ENCODE measurements around the gene MPP7. TPM values are rescaled to one million over a fixed set of nuclear protein-coding genes. Genes with fewer than 3 reads are reported as not detected.

MPP7 gene
- total RNA-seq, 4 donors from 2014 or later = 13.1 to 44.8 (median 27.3) TPM

GRCh38 chr10:28312572-28312971 lies 9.7 kb upstream of the MPP7 start:
- Histone ChIP-seq H3K27me3 (no peaks in the 10 kb centered on the region), H3K9me3 (no peaks in the 10 kb centered on the region), H3K4me3 (no peak overlapping the region), H3K27ac (no peak overlapping the region), H3K4me1 (no peaks in the 10 kb centered on the region), H3K36me3 (no peaks in the 10 kb centered on the region)
- intact Hi-C loops (cut with DNase I; ENCODE audit: low total_unique reads) = no loop called here
- WGBS, 2 donors (ENCODE audit: low coverage in 1 of 2) = 74 to 83% methylated on average over 5 to 6 of the region's 6 CpGs
- in situ Hi-C loops (cut with MboI; ENCODE audit: low pct_ligation_motif_present in 1 of 4, low pct_unique_long_range_greater_than_20kb in 1 of 4, low sequenced_read_pairs in 3 of 4) = no loop called here
- TF ChIP-seq POLR2A (IDR thresholded peaks at IDR 0.05) = no peak
- no peak for TF ChIP-seq POLR2AphosphoS5 (IDR thresholded peaks at IDR 0.05)
- no peak for TF ChIP-seq CTCF (IDR thresholded peaks at IDR 0.05)
- TF ChIP-seq EP300 (IDR thresholded peaks at IDR 0.05; ENCODE audit: low read depth) = no peak
- no peak for DNase-seq

- no peak for DNase-seq
- TF ChIP-seq EP300 (IDR thresholded peaks at IDR 0.05; ENCODE audit: low read depth) (no peak), CTCF (IDR thresholded peaks at IDR 0.05) (no peak), POLR2AphosphoS5 (IDR thresholded peaks at IDR 0.05) (no peak), POLR2A (IDR thresholded peaks at IDR 0.05) (no peak)
- H3K27me3 ChIP-seq = peaks cover 3% of the 10 kb centered on the region
- H3K36me3 ChIP-seq = no peaks in the 10 kb centered on the region
- intact Hi-C loops (cut with DNase I; ENCODE audit: low total_unique reads) = no loop called here
- 32 to 56% methylated on average over 2 to 3 of the region's 3 CpGs for WGBS, 2 donors (ENCODE audit: low coverage in 1 of 2)
- no peak overlapping the region for H3K4me3 ChIP-seq
- in situ Hi-C loops (cut with MboI; ENCODE audit: low pct_ligation_motif_present in 1 of 4, low pct_unique_long_range_greater_than_20kb in 1 of 4, low sequenced_read_pairs in 3 of 4) = no loop called here
- no peaks in the 10 kb centered on the region for H3K9me3 ChIP-seq
- H3K4me1 ChIP-seq = no peaks in the 10 kb centered on the region
- H3K27ac ChIP-seq = no peak overlapping the region
These were observed 8.2 kb upstream of the MPP7 start for GRCh38 chr10:28311104-28311503.

- H3K4me3 ChIP-seq = no peak overlapping the region
- 66 to 72% methylated on average over 4 of the region's 4 CpGs for WGBS, 2 donors (ENCODE audit: low coverage in 1 of 2)
- H3K27me3 ChIP-seq = peaks cover 3% of the 10 kb centered on the region
- no peaks in the 10 kb centered on the region for H3K36me3 ChIP-seq
- H3K4me1 ChIP-seq = peaks cover 0 to 10% (median 8%) of the 10 kb centered on the region in 4 donors
- TF ChIP-seq POLR2A (IDR thresholded peaks at IDR 0.05) (no peak), CTCF (IDR thresholded peaks at IDR 0.05) (no peak), POLR2AphosphoS5 (IDR thresholded peaks at IDR 0.05) (no peak), EP300 (IDR thresholded peaks at IDR 0.05; ENCODE audit: low read depth) (no peak)
- no peaks in the 10 kb centered on the region for H3K9me3 ChIP-seq
- DNase-seq = no peak
- in situ Hi-C loops (cut with MboI; ENCODE audit: low pct_ligation_motif_present in 1 of 4, low pct_unique_long_range_greater_than_20kb in 1 of 4, low sequenced_read_pairs in 3 of 4) (loop anchor here in 1 of 4 donors (5.0 kb wide), 1 partner anchor 75 kb away; no protein-coding TSS in a partner anchor), intact Hi-C loops (cut with DNase I; ENCODE audit: low total_unique reads) (no loop called here)
- H3K27ac ChIP-seq = no peak overlapping the region
These were observed 4.4 kb upstream of the MPP7 start for GRCh38 chr10:28307267-28307666.

GRCh38 chr10:28305553-28305952 lies 2.7 kb upstream of the MPP7 start:
- Histone ChIP-seq H3K4me1 (peaks cover 0 to 23% (median 15%) of the 10 kb centered on the region in 4 donors), H3K4me3 (no peak overlapping the region), H3K27me3 (peaks cover 3% of the 10 kb centered on the region), H3K27ac (no peak overlapping the region), H3K9me3 (no peaks in the 10 kb centered on the region), H3K36me3 (no peaks in the 10 kb centered on the region)
- TF ChIP-seq POLR2AphosphoS5 (IDR thresholded peaks at IDR 0.05) (no peak), EP300 (IDR thresholded peaks at IDR 0.05; ENCODE audit: low read depth) (no peak), CTCF (IDR thresholded peaks at IDR 0.05) (no peak), POLR2A (IDR thresholded peaks at IDR 0.05) (no peak)
- no peak for DNase-seq
- in situ Hi-C loops (cut with MboI; ENCODE audit: low pct_ligation_motif_present in 1 of 4, low pct_unique_long_range_greater_than_20kb in 1 of 4, low sequenced_read_pairs in 3 of 4) = loop anchor here in 1 of 4 donors (5.0 kb wide), 1 partner anchor 77 kb away; no protein-coding TSS in a partner anchor
- intact Hi-C loops (cut with DNase I; ENCODE audit: low total_unique reads) = no loop called here
- WGBS, 2 donors (ENCODE audit: low coverage in 1 of 2) = 87 to 92% methylated on average over 2 of the region's 2 CpGs

All from transverse colon (tissue), 4 donors.